K562 (cell line): Measurements from ENCODE around the gene SUPT5H. TPM values are rescaled to one million over a fixed set of nuclear protein-coding genes. Genes with fewer than 3 reads are reported as not detected.

Experiments
- CBX1 ChIP-seq: sonication (generic); IDR thresholded peaks from 2 replicates; pipeline ENCODE4 v1.6.1; 2016; ENCODE audit warnings: antibody characterized with exemption, low read depth, mild to moderate bottlenecking
- ERF ChIP-seq: fragments of 450-650 bp; formaldehyde crosslinking; IDR thresholded peaks from 2 replicates; pipeline ENCODE4 v1.4.0; 2020; ENCODE audit warnings: mild to moderate bottlenecking, mixed read lengths
- HDAC1 ChIP-seq, 2 experiments: fragments of 450-650 bp; IDR thresholded peaks; 2 replicates each; pipeline ENCODE4 v1.6.1; 2016 to 2017; ENCODE audit warnings: inconsistent platforms in 1 of 2, mild to moderate bottlenecking in 1 of 2, moderate library complexity in 1 of 2
- HMGN3 ChIP-seq: IDR thresholded peaks from 2 replicates; pipeline ENCODE4 v1.6.1; 2011; ENCODE audit warnings: borderline replicate concordance, low read depth, mild to moderate bottlenecking, mixed read lengths, low read length; ENCODE audit not compliant: insufficient read length; ENCODE audit errors: extremely low read depth
- HNRNPK ChIP-seq: fragments of 200-400 bp; formaldehyde crosslinking; IDR thresholded peaks from one replicate; pipeline ENCODE4 v1.6.1; 2018; ENCODE audit warnings: mild to moderate bottlenecking, low read depth, low read length; ENCODE audit not compliant: poor library complexity, severe bottlenecking
- JUN ChIP-seq, 2 experiments: sonication (generic) in 1 of 2; formaldehyde crosslinking in 1 of 2; IDR thresholded peaks; 2 replicates each; pipeline versions ENCODE4 v1.6.1 to v1.8.0; 2012 to 2022; ENCODE audit warnings: borderline replicate concordance in 2 of 2, mild to moderate bottlenecking in 2 of 2, improper control_type of control experiment in 1 of 2, low read depth in 1 of 2, low read length in 1 of 2, missing genetic modification reagents in 1 of 2
- KDM4B ChIP-seq, 2 experiments: fragments of 450-650 bp in 1 of 2; sonication (generic) in 1 of 2; IDR thresholded peaks; 2 replicates each; pipeline ENCODE4 v1.6.1; 2016 to 2017; ENCODE audit warnings: borderline replicate concordance in 2 of 2, antibody characterized with exemption in 1 of 2, low read depth in 1 of 2, mild to moderate bottlenecking in 1 of 2
- MBD2 ChIP-seq: sonication (generic); IDR thresholded peaks from 2 replicates; pipeline ENCODE4 v1.6.1; 2016; ENCODE audit warnings: low read depth, borderline replicate concordance
- NR2C1 ChIP-seq, 2 experiments: fragments of 450-650 bp; IDR thresholded peaks; 2 replicates each; pipeline ENCODE4 v1.6.1; 2017; ENCODE audit warnings: mild to moderate bottlenecking in 2 of 2, antibody characterized with exemption in 1 of 2, inconsistent platforms in 1 of 2, missing compliant biosample characterization in 1 of 2, missing genetic modification characterization in 1 of 2
- NR2C2 ChIP-seq, 2 experiments: fragments of 200-800 bp in 1 of 2; sonication (Bioruptor generic) in 1 of 2; sonication (generic) in 1 of 2; formaldehyde crosslinking in 1 of 2; IDR thresholded peaks; 2 replicates each; pipeline versions ENCODE4 v1.6.1 to v1.8.0; 2016 to 2022; ENCODE audit warnings: mild to moderate bottlenecking in 1 of 2, missing compliant biosample characterization in 1 of 2, missing genetic modification characterization in 1 of 2, missing genetic modification reagents in 1 of 2
- RB1 ChIP-seq: fragments of 450-650 bp; IDR thresholded peaks from 2 replicates; pipeline ENCODE4 v1.6.1; 2017; ENCODE audit warnings: low read depth, mild to moderate bottlenecking
- RREB1 ChIP-seq: fragments of 250-450 bp; sonication (Bioruptor Pico); IDR thresholded peaks from 2 replicates; pipeline ENCODE4 v1.4.0; 2020
- SMAD3 ChIP-seq: fragments of 450-650 bp; formaldehyde crosslinking; conservative IDR thresholded peaks from 2 replicates; pipeline ENCODE4 v1.4.0; 2020; ENCODE audit warnings: mild to moderate bottlenecking
- SRF ChIP-seq, 2 experiments: fragments of 250-450, 450-650 bp in 1 of 2; sonication (Bioruptor Pico) in 1 of 2; sonication (generic) in 1 of 2; formaldehyde crosslinking; IDR thresholded peaks; 2 replicates each; pipeline versions ENCODE4 v1.5.0 to v1.5.1; 2020 to 2022; ENCODE audit warnings: mild to moderate bottlenecking in 1 of 2, missing genetic modification reagents in 1 of 2
- STAT5A ChIP-seq: IDR thresholded peaks from 2 replicates; pipeline ENCODE4 v1.6.1; 2012; ENCODE audit warnings: low read length, inconsistent platforms, borderline replicate concordance
- ZNF668 ChIP-seq: fragments of 250-450 bp; sonication (Bioruptor Pico); IDR thresholded peaks from 2 replicates; pipeline ENCODE4 v1.8.0; 2022; ENCODE audit warnings: mild to moderate bottlenecking, inconsistent platforms
- ZSCAN29 ChIP-seq: fragments of 450-650 bp; IDR thresholded peaks from 2 replicates; pipeline ENCODE4 v1.6.1; 2017
- polyA plus RNA-seq, 8 experiments: library from polyadenylated mRNA; depleted of rRNA in 4 of 8; stranded (reverse) in 5 of 8; unstranded in 3 of 8; fragments of >200 nt; fragmentation: Nextera tagmentation in 2 of 8; fragmentation: Illumina TruSeq in 1 of 8; extraction: Ambion mirVana in 2 of 8; extraction: Trizol in 1 of 8; gene quantifications; 2 replicates each; pipeline versions ENCODE4 v1.2.1 to v1.2.3, GENCODE V29; 2011 to 2014; ENCODE audit warnings: inconsistent platforms in 1 of 8, missing spikeins in 1 of 8
- total RNA-seq, 7 experiments: library from RNA; depleted of rRNA in 6 of 7; stranded (reverse); fragments of >200 nt in 6 of 7; fragmentation: Illumina TruSeq in 2 of 7; extraction: Trizol in 2 of 7; gene quantifications; 2 replicates each; pipeline versions ENCODE4 v1.2.1 to v1.2.3, GENCODE V29; 2011 to 2021; ENCODE audit warnings: low replicate concordance in 1 of 7
- TF ChIP-seq, protein P1 (sequence below), 2 experiments: fragments of 450-650 bp; conservative IDR thresholded peaks; 2 replicates each; pipeline ENCODE4 v1.6.1; 2017; ENCODE audit warnings: mild to moderate bottlenecking in 2 of 2, moderate library complexity in 2 of 2

SUPT5H gene
- total and polyA plus RNA-seq, 9 of the 15 experiments (the other 6 are each of a cell fraction or from before 2014, with no cell fraction given) = 13.3 to 85.9 (median 35.9) TPM

DNA sequence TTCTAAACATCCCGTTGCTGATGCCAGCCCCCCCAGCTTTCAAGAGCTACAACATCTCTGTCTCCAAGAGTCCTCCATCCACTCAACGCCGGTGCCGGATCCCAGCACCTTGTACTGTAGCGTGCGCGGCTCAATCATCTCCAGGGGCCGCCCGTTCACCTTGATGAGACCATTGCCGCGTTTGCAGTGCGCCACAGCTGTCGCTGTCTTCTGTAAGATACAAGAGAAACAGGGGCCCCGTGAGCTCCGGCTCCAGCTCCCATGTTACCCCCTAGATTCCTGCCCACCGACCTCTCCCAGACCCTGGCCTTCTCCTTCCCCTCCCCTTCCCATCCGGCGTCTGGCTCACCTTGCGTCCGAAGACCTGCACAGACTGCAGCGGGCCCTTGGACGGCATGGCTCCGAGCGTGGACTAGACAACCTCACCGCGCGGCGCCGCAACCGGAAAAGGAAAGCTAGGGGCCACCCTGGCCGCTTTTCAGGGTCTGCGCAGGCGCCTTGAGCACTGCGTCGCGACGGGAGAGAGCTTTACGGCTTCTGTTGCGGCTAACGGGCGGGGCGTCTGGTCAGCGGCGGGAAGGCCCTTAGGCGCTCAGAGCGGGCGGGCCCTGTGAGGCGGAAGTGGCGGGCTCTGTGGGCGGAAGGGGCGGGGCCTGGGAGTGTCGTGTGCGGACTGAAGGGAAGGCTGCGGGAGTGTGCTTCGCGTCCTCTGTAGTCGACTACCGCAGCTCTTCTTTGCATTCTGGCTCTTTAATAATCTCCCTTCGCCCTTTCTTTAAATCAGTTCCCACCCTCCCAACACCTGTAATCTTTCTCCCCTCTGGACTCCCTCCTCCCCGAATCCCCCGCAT is 9.7 kb upstream of the SUPT5H start, which contains the start of gene RPS16 (continued):
- peak; percentile 26; the same call in 1 of the 2 replicates for TF ChIP-seq RREB1 (CRISPR knock-in tag)
- TF ChIP-seq ZNF668 = no peak
- TF ChIP-seq HNRNPK = no peak
- peak; percentile 92 for TF ChIP-seq MBD2
- TF ChIP-seq HDAC1 (IDR thresholded peaks at IDR 0.05) = peak in 1 of 2 experiments; percentile 96; a peak in 2 of 4 replicates
- no peak for TF ChIP-seq ERF (CRISPR knock-in tag)
- 0 out of 2 replicates have a peak, but pooled peaks have one; percentile 7 for TF ChIP-seq SMAD3 (CRISPR knock-in tag)
- TF ChIP-seq STAT5A = no peak
- no peak for TF ChIP-seq ZSCAN29
- TF ChIP-seq HMGN3 = peak; percentile 68
- TF ChIP-seq, protein P1, sequence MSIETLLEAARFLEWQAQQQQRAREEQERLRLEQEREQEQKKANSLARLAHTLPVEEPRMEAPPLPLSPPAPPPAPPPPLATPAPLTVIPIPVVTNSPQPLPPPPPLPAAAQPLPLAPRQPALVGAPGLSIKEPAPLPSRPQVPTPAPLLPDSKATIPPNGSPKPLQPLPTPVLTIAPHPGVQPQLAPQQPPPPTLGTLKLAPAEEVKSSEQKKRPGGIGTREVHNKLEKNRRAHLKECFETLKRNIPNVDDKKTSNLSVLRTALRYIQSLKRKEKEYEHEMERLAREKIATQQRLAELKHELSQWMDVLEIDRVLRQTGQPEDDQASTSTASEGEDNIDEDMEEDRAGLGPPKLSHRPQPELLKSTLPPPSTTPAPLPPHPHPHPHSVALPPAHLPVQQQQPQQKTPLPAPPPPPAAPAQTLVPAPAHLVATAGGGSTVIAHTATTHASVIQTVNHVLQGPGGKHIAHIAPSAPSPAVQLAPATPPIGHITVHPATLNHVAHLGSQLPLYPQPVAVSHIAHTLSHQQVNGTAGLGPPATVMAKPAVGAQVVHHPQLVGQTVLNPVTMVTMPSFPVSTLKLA (conservative IDR thresholded peaks at IDR 0.05) = peak; percentile 86 to 91
- TF ChIP-seq SRF (CRISPR knock-in tag; IDR thresholded peaks at IDR 0.05) = peak; percentile 42 to 81; a peak in 3 of 4 replicates
- 0 out of 2 replicates have a peak, but pooled peaks have one; percentile 32 for TF ChIP-seq JUN (IDR thresholded peaks at IDR 0.05; ENCODE audit: borderline replicate concordance, low read depth, low read length)
- no peak for TF ChIP-seq JUN (CRISPR knock-in tag; IDR thresholded peaks at IDR 0.05; ENCODE audit: borderline replicate concordance)
- TF ChIP-seq KDM4B (IDR thresholded peaks at IDR 0.05; ENCODE audit: borderline replicate concordance in 2 of 2, low read depth in 1 of 2) = peak in 1 of 2 experiments; percentile 74; a peak in 1 of 4 replicates
- 0 out of 2 replicates have a peak, but pooled peaks have one; percentile 21 for TF ChIP-seq NR2C1 (IDR thresholded peaks at IDR 0.05)
- no peak for TF ChIP-seq NR2C1 (tag; IDR thresholded peaks at IDR 0.05)
- peak; percentile 76; the same call in 1 of the 2 replicates for TF ChIP-seq NR2C2 (CRISPR knock-in tag; IDR thresholded peaks at IDR 0.05)
- peak; percentile 60; the same call in 1 of the 2 replicates for TF ChIP-seq NR2C2 (tag; IDR thresholded peaks at IDR 0.05)
- peak; percentile 86; the same call in 1 of the 2 replicates for TF ChIP-seq RB1
- TF ChIP-seq CBX1 = peak; percentile 93
